ENCODE data around the gene KSR2. TPM values are rescaled to one million over a fixed set of nuclear protein-coding genes. Genes with fewer than 3 reads are reported as not detected.

Gene KSR2
- total and polyA plus RNA-seq, 10 of the 15 experiments (the other 5 are each of a cell fraction or from before 2014, with no cell fraction given) = under 0.01 to 1.5 (median 0.01) TPM; not detected in 3

GRCh38 chr12:117603316-117604113 lies 365.3 kb downstream of the KSR2 start (continued):
- TF ChIP-seq ZNF274 (IDR thresholded peaks at IDR 0.05; ENCODE audit: insufficient read depth, insufficient read length) = no peak
- no peak for TF ChIP-seq FOS (IDR thresholded peaks at IDR 0.05; ENCODE audit: borderline replicate concordance, extremely low read depth, insufficient read length)
- TF ChIP-seq ETV6 (conservative IDR thresholded peaks at IDR 0.05 in 1 of 2, IDR thresholded peaks at IDR 0.05 in 1 of 2; ENCODE audit: borderline replicate concordance in 1 of 2, low read depth in 1 of 2) = no peak
- no peak for TF ChIP-seq ZNF622 (IDR thresholded peaks at IDR 0.05)
- no peak for TF ChIP-seq BCL11A (IDR thresholded peaks at IDR 0.05; ENCODE audit: low read depth, low read length)
- no peak for TF ChIP-seq EZH2 (IDR thresholded peaks at IDR 0.05; ENCODE audit: borderline replicate concordance, control insufficient read depth, low read depth, low read length)

- no peaks in the 10 kb centered on the region for H4K20me1 ChIP-seq (ENCODE audit: control insufficient read depth, insufficient read depth)
- no peaks in the 10 kb centered on the region; the same call in 2 of the 3 replicates for H3K9me3 ChIP-seq (replicated peaks; ENCODE audit: control insufficient read depth, insufficient read depth, low read length)
- ChIA-PET RAD21 (ENCODE audit: unreplicated experiment) (no interaction called here), CTCF (no interaction called here), POLR2A (no interaction called here), SMC1A (ENCODE audit: uncharacterized antibody, unreplicated experiment) (no interaction called here)
- H3K4me1 ChIP-seq (ENCODE audit: control insufficient read depth, insufficient read depth, low read length) = no peaks in the 10 kb centered on the region
- DNase-seq (ENCODE audit: low read depth, low spot score) = no peak
- H3K27me3 ChIP-seq (replicated peaks in 1 of 2; ENCODE audit: control insufficient read depth in 2 of 2, insufficient read depth in 2 of 2, low read length in 1 of 2) = no peaks in the 10 kb centered on the region
- no peak overlapping the region for H2AFZ ChIP-seq (ENCODE audit: control insufficient read depth, low read depth, low read length)
- intact Hi-C loops (cut with micrococcal nuclease; ENCODE audit: unreplicated experiment) = no loop called here
- no peak for ATAC-seq
- BruUV-seq (replicated peaks) = no TSS peak
- no peak overlapping the region for H3K4me2 ChIP-seq (ENCODE audit: control insufficient read depth, insufficient read depth)
- H3K4me3 ChIP-seq = no peak overlapping the region
- H3K9ac ChIP-seq (ENCODE audit: control insufficient read depth, insufficient read depth, low read length) = no peak overlapping the region
- WGBS (ENCODE audit: insufficient coverage, insufficient replicate concordance, low lambda C conversion rate, missing lambda C conversion rate) = 2% methylated on average over 5 of the region's 5 CpGs
- FAIRE-seq = no peak
- in situ Hi-C loops (cut with MboI) = no loop called here
- H3K36me3 ChIP-seq (ENCODE audit: control insufficient read depth in 2 of 2, insufficient read depth in 2 of 2, low read length in 1 of 2) = no peaks in the 10 kb centered on the region
- H3K79me2 ChIP-seq (ENCODE audit: control insufficient read depth, insufficient read depth, low read length) = no peaks in the 10 kb centered on the region
- H3K27ac ChIP-seq (ENCODE audit: control insufficient read depth, insufficient read depth) = no peak overlapping the region
- TF ChIP-seq USF1 (IDR thresholded peaks at IDR 0.05; ENCODE audit: borderline replicate concordance, extremely low read length, insufficient read depth, low read depth, low read length) (no peak), RAD21 (IDR thresholded peaks at IDR 0.05; ENCODE audit: insufficient read depth, low read depth, low read length) (no peak), MYC (IDR thresholded peaks at IDR 0.05; ENCODE audit: insufficient read depth, insufficient read length, insufficient replicate concordance, low read length, severe bottlenecking) (no peak), HSF1 (IDR thresholded peaks at IDR 0.05; ENCODE audit: low read depth, low read length) (no peak), NR2F1 (conservative IDR thresholded peaks at IDR 0.05) (no peak), ZNF274 (IDR thresholded peaks at IDR 0.05; ENCODE audit: insufficient read depth, insufficient read length) (no peak), EGR1 (IDR thresholded peaks at IDR 0.05; ENCODE audit: borderline replicate concordance in 1 of 2, low read depth in 2 of 2, low read length in 2 of 2) (no peak), TBL1XR1 (IDR thresholded peaks at IDR 0.05; ENCODE audit: low read depth, low read length) (no peak), SRF (IDR thresholded peaks at IDR 0.05; ENCODE audit: low read depth in 2 of 2, low read length in 2 of 2) (no peak), RB1 (IDR thresholded peaks at IDR 0.05; ENCODE audit: borderline replicate concordance) (no peak), TCF7 (IDR thresholded peaks at IDR 0.05; ENCODE audit: borderline replicate concordance) (no peak), ATF2 (IDR thresholded peaks at IDR 0.05; ENCODE audit: low read length) (no peak), BCL11A (IDR thresholded peaks at IDR 0.05; ENCODE audit: low read depth, low read length) (no peak), ZBED1 (IDR thresholded peaks at IDR 0.05; ENCODE audit: borderline replicate concordance) (no peak)
These were observed 368.9 kb downstream of the KSR2 start for GRCh38 chr12:117599849-117600248.

All from GM12878 (cell line).